Stimulated activated CD4-positive, alpha-beta T cell treated with anti-CD3 and anti-CD28 coated beads, Interleukin-1b, Interleukin-23, amount 100 ng/mL, for 48 hours (primary cell): ENCODE results near the gene ADAMTSL4.
"Not testable (repeated sequence)": the region's sequence is repeated elsewhere in the genome, so short reads cannot be mapped to it uniquely, and the experiment has no call there.

Source experiments
- DNase-seq: peaks from one replicate; pipeline ENCODE4 v3.0.0-alpha.2; 2020

Gene ADAMTSL4

DNA sequence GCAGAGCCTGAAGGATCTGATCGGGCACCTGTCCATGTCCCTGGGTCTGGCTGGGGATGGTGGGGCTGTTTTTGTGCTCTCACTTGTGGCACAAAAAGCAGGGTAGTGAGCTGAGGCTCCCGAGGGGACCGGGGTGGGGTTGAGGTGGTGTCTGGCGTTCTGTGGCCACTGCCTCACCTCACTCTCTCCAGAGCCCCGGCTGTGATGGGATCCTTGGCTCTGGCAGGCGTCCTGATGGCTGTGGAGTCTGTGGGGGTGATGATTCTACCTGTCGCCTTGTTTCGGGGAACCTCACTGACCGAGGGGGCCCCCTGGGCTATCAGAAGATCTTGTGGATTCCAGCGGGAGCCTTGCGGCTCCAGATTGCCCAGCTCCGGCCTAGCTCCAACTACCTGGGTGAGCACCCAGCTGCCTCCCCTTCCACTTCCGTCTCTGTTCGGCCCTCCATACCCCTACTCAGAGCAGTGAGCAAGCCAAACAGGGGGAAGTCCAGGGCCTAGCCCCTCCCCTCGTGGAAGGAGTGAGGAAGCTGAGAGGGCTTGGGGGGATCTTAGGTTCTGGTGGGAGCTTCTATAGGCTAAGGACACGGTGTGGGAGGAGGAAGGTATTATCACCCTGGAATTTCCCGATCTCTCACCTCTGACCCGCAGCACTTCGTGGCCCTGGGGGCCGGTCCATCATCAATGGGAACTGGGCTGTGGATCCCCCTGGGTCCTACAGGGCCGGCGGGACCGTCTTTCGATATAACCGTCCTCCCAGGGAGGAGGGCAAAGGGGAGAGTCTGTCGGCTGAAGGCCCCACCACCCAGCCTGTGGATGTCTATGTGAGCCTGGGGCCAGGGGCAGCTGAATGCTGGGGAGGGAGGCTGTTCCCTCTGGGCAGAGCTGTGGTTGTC lies 7.0 kb downstream of the ADAMTSL4 start:
- DNase-seq, result no peak

- DNase-seq, result no peak
Observed at GRCh38 chr1:150557065-150557600, 7.9 kb downstream of the ADAMTSL4 start.

DNA sequence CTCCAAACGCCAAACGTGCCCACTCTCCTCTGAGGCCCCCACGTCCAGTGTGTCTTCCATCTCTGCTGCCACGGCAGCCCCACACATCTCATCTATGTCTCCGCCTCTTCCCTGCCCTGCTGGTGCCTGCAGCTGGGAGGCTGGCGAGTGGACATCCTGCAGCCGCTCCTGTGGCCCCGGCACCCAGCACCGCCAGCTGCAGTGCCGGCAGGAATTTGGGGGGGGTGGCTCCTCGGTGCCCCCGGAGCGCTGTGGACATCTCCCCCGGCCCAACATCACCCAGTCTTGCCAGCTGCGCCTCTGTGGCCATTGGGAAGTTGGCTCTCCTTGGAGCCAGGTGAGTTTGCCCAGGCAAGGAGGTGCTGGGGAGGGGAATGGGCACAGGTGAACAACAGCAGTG lies 8.6 kb downstream of the ADAMTSL4 start:
- DNase-seq, result no peak

DNA sequence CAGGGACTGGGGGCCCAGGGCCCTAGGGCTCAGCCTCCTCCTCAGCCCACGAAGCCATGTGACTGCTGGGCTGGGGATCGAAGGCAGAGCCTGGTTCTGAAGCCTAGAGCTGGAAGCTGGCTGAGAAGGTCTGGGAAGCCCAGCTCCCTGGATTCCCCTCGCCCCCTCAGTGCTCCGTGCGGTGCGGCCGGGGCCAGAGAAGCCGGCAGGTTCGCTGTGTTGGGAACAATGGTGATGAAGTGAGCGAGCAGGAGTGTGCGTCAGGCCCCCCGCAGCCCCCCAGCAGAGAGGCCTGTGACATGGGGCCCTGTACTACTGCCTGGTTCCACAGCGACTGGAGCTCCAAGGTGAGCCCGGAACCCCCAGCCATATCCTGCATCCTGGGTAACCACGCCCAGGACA lies 9.1 kb downstream of the ADAMTSL4 start:
- no peak for DNase-seq

DNA sequence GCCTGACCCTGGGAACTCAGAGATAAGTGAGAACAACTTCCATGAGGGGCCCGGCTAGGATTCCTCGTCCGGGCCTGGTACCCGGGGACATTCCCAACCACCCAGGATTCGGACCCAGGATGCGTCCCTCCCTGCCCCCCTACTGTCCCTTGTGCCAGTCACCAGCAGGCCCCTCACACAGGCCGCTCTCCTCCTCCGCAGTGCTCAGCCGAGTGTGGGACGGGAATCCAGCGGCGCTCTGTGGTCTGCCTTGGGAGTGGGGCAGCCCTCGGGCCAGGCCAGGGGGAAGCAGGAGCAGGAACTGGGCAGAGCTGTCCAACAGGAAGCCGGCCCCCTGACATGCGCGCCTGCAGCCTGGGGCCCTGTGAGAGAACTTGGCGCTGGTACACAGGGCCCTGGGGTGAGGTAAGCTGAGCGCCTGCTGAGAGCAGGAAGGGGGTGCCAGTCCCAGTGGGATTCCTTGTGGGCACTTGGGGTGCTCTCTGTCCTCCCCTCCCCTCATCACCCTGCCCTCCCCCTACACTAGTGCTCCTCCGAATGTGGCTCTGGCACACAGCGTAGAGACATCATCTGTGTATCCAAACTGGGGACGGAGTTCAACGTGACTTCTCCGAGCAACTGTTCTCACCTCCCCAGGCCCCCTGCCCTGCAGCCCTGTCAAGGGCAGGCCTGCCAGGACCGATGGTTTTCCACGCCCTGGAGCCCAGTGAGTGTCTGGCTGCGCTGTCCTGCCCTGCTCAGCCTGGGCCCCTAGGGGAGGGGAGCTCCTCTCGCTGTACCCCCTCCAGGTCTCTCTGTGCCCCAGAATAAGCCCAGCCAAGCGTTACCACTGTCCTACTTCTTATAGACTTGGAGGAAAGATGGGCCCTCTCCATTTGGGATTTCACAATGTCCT lies 9.8 kb downstream of the ADAMTSL4 start:
- no peak for DNase-seq

- DNase-seq, result no peak
Observed at GRCh38 chr1:150559656-150560010, 10.4 kb downstream of the ADAMTSL4 start.

DNA sequence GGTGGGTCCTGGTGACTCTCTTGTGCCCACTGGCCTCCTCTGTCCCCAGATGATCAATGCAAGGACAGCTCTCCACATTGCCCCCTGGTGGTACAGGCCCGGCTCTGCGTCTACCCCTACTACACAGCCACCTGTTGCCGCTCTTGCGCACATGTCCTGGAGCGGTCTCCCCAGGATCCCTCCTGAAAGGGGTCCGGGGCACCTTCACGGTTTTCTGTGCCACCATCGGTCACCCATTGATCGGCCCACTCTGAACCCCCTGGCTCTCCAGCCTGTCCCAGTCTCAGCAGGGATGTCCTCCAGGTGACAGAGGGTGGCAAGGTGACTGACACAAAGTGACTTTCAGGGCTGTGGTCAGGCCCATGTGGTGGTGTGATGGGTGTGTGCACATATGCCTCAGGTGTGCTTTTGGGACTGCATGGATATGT lies 10.8 kb downstream of the ADAMTSL4 start:
- DNase-seq, result peak; percentile 73

DNA sequence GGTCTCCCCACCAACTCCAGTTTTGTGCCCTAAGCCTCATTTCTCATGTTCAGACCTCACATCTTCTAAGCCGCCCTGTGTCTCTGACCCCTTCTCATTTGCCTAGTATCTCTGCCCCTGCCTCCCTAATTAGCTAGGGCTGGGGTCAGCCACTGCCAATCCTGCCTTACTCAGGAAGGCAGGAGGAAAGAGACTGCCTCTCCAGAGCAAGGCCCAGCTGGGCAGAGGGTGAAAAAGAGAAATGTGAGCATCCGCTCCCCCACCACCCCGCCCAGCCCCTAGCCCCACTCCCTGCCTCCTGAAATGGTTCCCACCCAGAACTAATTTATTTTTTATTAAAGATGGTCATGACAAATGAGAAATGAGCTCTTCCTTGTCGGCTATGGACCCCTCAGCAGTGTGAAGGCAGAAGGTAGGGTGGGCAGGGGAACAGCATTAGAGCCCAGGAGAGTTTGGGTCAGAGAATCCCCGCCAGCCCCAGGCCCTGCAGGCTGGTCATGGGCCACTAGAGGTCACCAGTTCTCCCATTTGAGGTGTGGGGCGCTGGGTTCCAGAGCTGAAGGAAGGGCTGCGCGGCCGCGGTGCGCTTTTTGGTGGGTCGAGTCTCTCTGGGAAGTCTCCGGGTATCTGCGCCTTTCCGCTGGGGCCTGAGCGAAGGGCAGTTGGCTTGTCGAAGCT lies 11.5 kb downstream of the ADAMTSL4 start:
- peak; percentile 87 for DNase-seq

GRCh38 chr1:150561254-150561973 lies 12.2 kb downstream of the ADAMTSL4 start:
- DNase-seq, result peak; percentile 72

DNA sequence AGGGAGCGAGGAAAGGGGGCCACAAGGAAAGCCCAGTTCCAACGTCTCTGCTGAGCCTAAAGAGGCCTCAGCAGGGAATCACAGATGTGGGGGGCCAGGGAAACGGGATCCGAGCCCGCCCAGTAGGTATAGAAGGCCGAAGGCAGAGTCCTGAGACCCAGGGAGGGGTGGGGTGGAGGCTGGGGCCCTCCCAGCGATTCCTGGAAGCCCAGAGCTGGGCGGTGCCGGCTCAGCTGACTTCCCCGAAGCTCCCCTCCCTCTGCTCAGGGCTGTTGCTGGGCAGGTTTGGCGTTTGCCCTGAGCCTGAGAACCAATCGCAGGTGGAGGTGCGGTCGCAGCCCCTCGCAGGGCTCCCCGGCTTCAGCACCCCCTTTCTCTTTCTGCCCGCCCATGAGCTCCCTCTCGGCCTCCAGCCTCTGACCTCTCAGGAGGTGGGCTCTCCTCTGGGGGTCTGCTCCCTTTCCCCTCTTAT lies 12.8 kb downstream of the ADAMTSL4 start:
- peak; percentile 93 for DNase-seq

- peak; percentile 89 for DNase-seq
Observed at GRCh38 chr1:150562446-150563339, 13.5 kb downstream of the ADAMTSL4 start.

DNA sequence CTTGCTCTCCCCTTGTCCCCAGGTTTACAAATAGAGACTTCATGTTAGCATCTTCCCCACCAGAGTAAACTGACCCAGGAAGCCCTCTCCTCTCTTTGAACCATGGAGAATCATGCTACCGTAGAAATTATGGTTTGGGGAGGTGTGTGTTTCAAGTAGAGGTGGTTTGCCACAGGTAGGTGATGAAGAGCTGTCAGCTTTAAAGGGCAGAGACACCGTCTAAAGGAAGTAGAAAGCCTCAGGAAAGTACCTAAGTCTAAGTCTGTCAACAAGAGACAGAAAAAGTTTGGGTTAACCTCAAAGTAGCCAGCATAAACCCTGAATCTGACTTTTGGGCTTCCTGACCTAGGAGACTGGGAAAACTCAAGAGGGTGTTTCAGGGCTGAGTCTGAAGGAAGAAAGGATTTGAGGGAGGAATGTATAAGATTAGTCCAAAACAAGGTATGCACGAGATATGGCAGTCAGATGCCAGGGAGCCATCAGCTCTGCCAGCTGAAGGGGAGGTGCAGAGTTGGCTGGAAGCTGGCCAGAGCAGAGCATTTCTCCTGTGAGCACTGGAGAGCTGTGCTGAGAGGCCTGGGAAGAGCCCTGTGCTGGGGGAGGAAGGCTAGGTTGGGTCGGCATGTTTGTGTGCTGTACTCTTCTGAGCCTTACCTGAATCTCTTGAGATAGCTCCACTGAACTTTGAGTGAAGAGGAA lies 14.3 kb downstream of the ADAMTSL4 start:
- no peak for DNase-seq

- DNase-seq, result no peak
Observed at GRCh38 chr1:150564051-150564991, 15.1 kb downstream of the ADAMTSL4 start.

DNA sequence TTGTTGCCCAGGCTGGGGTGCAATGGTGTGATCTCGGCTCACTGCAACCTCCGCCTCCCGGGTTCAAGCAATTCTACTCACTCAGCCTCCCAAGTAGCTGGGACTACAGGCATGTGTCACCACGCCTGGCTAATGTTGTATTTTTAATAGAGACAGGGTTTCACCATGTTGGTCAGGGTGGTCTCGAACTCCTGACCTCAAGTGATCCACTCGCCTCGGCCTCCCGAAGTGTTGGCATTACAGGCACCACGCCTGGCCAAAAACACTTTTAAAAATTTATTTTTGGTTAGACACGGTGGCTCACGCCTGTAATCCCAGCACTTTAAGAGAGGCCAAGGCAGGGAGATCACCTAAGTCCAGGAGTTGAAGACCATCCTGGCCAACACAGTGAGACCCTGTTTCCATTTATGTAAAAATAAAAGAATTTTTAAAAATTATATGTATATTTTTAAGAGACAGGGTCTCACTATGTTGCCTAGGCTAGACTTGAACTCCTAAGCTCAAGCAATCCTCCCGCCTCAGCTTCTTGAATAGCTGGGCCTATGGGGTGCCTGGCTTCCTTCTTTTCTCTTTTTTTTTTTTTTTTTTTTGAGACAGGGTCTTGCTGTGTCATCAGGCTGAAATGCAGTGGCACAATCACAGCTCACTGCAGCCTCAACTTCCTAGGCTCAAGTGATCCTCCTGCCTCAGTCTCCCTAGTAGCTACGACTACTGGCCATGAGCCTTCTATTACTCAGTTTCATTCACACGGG lies 16.2 kb downstream of the ADAMTSL4 start:
- DNase-seq, result not testable (repeated sequence)

- no peak for DNase-seq
Observed at GRCh38 chr1:150566589-150567340, 17.6 kb downstream of the ADAMTSL4 start.

- peak; percentile 74 for DNase-seq
Observed at GRCh38 chr1:150567341-150567716, 18.1 kb downstream of the ADAMTSL4 start.

DNA sequence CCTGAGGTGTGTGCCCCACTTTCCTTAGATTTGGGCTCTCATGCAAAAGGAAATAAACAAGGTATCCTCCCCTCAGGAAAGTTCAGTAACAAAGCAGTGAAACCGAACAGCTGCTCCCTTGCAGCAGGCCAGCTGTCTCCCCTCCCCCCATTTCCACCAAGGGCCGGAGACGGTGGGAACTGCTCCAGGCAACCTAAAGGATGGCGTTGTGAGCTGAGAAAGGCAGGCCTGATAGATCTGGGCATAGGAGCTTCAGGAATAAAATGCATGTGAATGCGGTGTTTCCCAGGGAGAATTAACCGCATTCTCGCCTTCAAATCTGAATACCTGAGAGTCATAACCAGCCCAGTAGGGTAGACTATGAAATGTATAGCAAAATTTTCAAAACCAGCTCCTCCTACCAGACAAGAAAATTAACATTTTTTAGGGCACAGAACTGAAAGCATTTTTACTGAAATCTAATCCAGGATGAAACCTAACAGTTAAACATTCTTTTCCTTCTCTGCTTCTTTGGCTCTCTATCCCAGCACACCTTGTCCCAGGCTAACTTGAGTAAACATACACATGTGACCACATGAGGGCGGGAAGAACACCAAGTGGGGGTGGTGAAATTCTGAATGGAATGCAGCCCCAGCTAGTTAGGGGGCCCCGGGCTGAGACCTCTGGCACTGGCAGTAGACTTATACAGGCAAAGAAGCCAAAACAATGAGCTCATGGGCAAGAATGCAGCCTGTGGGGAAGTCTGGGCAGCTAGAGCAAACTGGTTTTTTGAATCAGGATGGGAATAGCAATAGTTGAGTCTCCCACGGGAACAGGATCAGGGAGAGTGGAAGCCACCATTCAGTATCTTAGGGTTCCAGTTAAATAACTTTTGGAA lies 18.7 kb downstream of the ADAMTSL4 start:
- peak; percentile 63 for DNase-seq
